ENCODE results near the gene TMPRSS2. TPM values are rescaled to one million over a fixed set of nuclear protein-coding genes. Genes with fewer than 3 reads are reported as not detected.

The TMPRSS2 gene
- total and polyA plus RNA-seq, 2 donors (not counting 3 experiments of a cell fraction or from before 2014, with no cell fraction given) = not detected

DNA sequence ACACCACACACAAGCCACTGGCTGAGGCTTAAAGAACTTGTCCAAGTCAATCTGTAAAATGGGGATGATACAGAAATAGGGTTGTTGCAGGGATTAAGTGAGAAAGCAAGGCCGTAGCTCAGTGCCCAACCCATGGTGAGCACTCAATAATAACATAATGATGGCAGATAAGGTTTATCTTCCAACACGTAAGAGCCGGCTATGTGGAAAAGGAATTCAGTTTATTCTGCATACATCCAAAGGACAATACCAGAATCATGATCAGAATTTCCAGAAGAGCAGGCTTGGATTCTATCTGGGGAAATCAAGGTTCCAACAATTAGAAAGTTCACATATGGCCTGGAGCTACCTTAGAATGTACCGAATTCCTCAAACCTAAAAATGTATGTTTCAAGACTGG is 4.6 kb downstream of the TMPRSS2 start:
- Histone ChIP-seq H3K4me2 (ENCODE audit: insufficient read depth, low read length) (no peak overlapping the region), H3K27me3 (ENCODE audit: control insufficient read depth in 2 of 2, insufficient read depth in 2 of 2, low read length in 2 of 2) (peaks cover 17 to 21% of the 10 kb centered on the region in 2 experiments), H3K27ac (ENCODE audit: insufficient read depth, low read depth, low read length) (no peak overlapping the region), H3K36me3 (ENCODE audit: control insufficient read depth in 2 of 2, extremely low read depth in 1 of 2, insufficient read depth in 2 of 2, low read length in 2 of 2) (no peaks in the 10 kb centered on the region), H3K4me1 (ENCODE audit: control insufficient read depth, extremely low read depth, insufficient read depth, low read length) (no peaks in the 10 kb centered on the region), H3K4me3 (replicated peaks in 1 of 3; ENCODE audit: insufficient read depth in 1 of 3, low read depth in 1 of 3, low read length in 3 of 3) (no peak overlapping the region), H3K9me3 (replicated peaks; ENCODE audit: control insufficient read depth, insufficient read depth, low read length) (no peaks in the 10 kb centered on the region), H3K9ac (replicated peaks; ENCODE audit: extremely low read depth, insufficient read depth, low read length) (no peak overlapping the region), H3K9me1 (replicated peaks; ENCODE audit: control insufficient read depth, extremely low read depth, insufficient read depth, low read length) (no peaks in the 10 kb centered on the region), H2AFZ (ENCODE audit: low read depth, low read length) (no peak overlapping the region), H4K20me1 (replicated peaks; ENCODE audit: control insufficient read depth, extremely low read depth, insufficient read depth, low read length) (no peaks in the 10 kb centered on the region), H3K79me2 (ENCODE audit: control insufficient read depth, insufficient read depth, low read length) (no peaks in the 10 kb centered on the region)
- ChIA-PET CTCF (no interaction called here), POLR2A (no interaction called here)
- dilution Hi-C loops (cut with MboI; ENCODE audit: extremely low pct_ligation_motif_present, low sequenced_read_pairs) (no loop called here), intact Hi-C loops (cut with micrococcal nuclease) (no loop called here)
- BruUV-seq (replicated peaks) = no TSS peak
- TF ChIP-seq MYC (IDR thresholded peaks at IDR 0.05; ENCODE audit: low read depth, low read length) = no peak
- TF ChIP-seq POLR2A (IDR thresholded peaks at IDR 0.05; ENCODE audit: low read depth, low read length) = no peak
- TF ChIP-seq, protein P1, sequence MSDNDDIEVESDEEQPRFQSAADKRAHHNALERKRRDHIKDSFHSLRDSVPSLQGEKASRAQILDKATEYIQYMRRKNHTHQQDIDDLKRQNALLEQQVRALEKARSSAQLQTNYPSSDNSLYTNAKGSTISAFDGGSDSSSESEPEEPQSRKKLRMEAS (IDR thresholded peaks at IDR 0.05; ENCODE audit: insufficient read depth, insufficient read length) = no peak
- TF ChIP-seq POLR2AphosphoS5 (IDR thresholded peaks at IDR 0.05; ENCODE audit: insufficient read depth, low read depth, low read length) = no peak
- no peak for TF ChIP-seq JUN (IDR thresholded peaks at IDR 0.05; ENCODE audit: borderline replicate concordance, insufficient read depth, insufficient read length, low read depth)
- no peak for TF ChIP-seq FOS (IDR thresholded peaks at IDR 0.05; ENCODE audit: borderline replicate concordance, insufficient read depth, low read length)
- no peak for DNase-seq (ENCODE audit: low read depth, low spot score)
- no peak for FAIRE-seq

DNA sequence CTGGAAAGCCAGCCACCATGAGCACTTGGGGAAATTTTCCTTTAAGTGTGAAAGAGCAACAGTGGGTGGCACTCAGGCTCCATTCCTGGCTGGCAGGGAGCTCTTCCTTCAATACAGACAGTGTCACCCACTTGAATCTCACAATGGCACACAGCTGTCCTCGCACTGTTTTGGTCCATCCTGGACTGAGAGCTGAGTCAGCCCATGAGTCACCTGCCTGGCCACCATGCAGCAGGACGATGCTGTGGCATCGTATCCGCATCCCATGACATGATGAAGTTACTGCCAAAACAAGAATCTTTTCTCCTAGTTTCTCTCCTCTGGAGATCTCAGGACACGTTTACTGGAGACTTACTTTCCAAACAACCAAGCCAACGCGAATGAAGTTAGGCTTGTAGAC is 6.0 kb downstream of the TMPRSS2 start:
- no peak overlapping the region for H3K27ac ChIP-seq (ENCODE audit: insufficient read depth, low read depth, low read length)
- no peak overlapping the region for H3K4me3 ChIP-seq (replicated peaks in 1 of 3; ENCODE audit: insufficient read depth in 1 of 3, low read depth in 1 of 3, low read length in 3 of 3)
- H4K20me1 ChIP-seq (replicated peaks; ENCODE audit: control insufficient read depth, extremely low read depth, insufficient read depth, low read length) = no peaks in the 10 kb centered on the region
- FAIRE-seq (no peak), DNase-seq (ENCODE audit: low read depth, low spot score) (no peak)
- CTCF ChIA-PET = no interaction called here
- no peaks in the 10 kb centered on the region for H3K9me1 ChIP-seq (replicated peaks; ENCODE audit: control insufficient read depth, extremely low read depth, insufficient read depth, low read length)
- H3K4me2 ChIP-seq (ENCODE audit: insufficient read depth, low read length) = no peak overlapping the region
- H3K9ac ChIP-seq (replicated peaks; ENCODE audit: extremely low read depth, insufficient read depth, low read length) = no peak overlapping the region
- H3K4me1 ChIP-seq (ENCODE audit: control insufficient read depth, extremely low read depth, insufficient read depth, low read length) = no peaks in the 10 kb centered on the region
- H3K79me2 ChIP-seq (ENCODE audit: control insufficient read depth, insufficient read depth, low read length) = no peaks in the 10 kb centered on the region
- dilution Hi-C loops (cut with MboI; ENCODE audit: extremely low pct_ligation_motif_present, low sequenced_read_pairs) = no loop called here
- H3K9me3 ChIP-seq (replicated peaks; ENCODE audit: control insufficient read depth, insufficient read depth, low read length) = no peaks in the 10 kb centered on the region
- POLR2A ChIA-PET = no interaction called here
- intact Hi-C loops (cut with micrococcal nuclease) = no loop called here
- H3K36me3 ChIP-seq (ENCODE audit: control insufficient read depth in 2 of 2, extremely low read depth in 1 of 2, insufficient read depth in 2 of 2, low read length in 2 of 2) = no peaks in the 10 kb centered on the region
- TF ChIP-seq POLR2AphosphoS5 (IDR thresholded peaks at IDR 0.05; ENCODE audit: insufficient read depth, low read depth, low read length) (no peak), FOS (IDR thresholded peaks at IDR 0.05; ENCODE audit: borderline replicate concordance, insufficient read depth, low read length) (no peak), GATA2 (IDR thresholded peaks at IDR 0.05; ENCODE audit: insufficient read depth, insufficient read length, low read depth, low read length) (no peak), EZH2 (IDR thresholded peaks at IDR 0.05; ENCODE audit: borderline replicate concordance, low read depth, low read length, severe bottlenecking) (no peak), JUN (IDR thresholded peaks at IDR 0.05; ENCODE audit: borderline replicate concordance, insufficient read depth, insufficient read length, low read depth) (no peak), POLR2A (IDR thresholded peaks at IDR 0.05; ENCODE audit: low read depth, low read length) (no peak), MYC (IDR thresholded peaks at IDR 0.05; ENCODE audit: low read depth, low read length) (no peak)
- TF ChIP-seq, protein P1 (IDR thresholded peaks at IDR 0.05; ENCODE audit: insufficient read depth, insufficient read length) = no peak
- TF ChIP-seq, protein P2, sequence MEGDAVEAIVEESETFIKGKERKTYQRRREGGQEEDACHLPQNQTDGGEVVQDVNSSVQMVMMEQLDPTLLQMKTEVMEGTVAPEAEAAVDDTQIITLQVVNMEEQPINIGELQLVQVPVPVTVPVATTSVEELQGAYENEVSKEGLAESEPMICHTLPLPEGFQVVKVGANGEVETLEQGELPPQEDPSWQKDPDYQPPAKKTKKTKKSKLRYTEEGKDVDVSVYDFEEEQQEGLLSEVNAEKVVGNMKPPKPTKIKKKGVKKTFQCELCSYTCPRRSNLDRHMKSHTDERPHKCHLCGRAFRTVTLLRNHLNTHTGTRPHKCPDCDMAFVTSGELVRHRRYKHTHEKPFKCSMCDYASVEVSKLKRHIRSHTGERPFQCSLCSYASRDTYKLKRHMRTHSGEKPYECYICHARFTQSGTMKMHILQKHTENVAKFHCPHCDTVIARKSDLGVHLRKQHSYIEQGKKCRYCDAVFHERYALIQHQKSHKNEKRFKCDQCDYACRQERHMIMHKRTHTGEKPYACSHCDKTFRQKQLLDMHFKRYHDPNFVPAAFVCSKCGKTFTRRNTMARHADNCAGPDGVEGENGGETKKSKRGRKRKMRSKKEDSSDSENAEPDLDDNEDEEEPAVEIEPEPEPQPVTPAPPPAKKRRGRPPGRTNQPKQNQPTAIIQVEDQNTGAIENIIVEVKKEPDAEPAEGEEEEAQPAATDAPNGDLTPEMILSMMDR (IDR thresholded peaks at IDR 0.05; ENCODE audit: extremely low read depth in 1 of 2, insufficient read depth in 1 of 2, low read depth in 1 of 2, low read length in 2 of 2) = no peak
- peaks cover 9 to 10% of the 10 kb centered on the region in 2 experiments for H3K27me3 ChIP-seq (ENCODE audit: control insufficient read depth in 2 of 2, insufficient read depth in 2 of 2, low read length in 2 of 2)
- H2AFZ ChIP-seq (ENCODE audit: low read depth, low read length) = no peak overlapping the region
- no TSS peak for BruUV-seq (replicated peaks)

All from endothelial cell of umbilical vein (primary cell).